ENCODE measurements around the gene RELN. TPM values are rescaled to one million over a fixed set of nuclear protein-coding genes. Genes with fewer than 3 reads are reported as not detected.

RELN gene
- total and polyA plus RNA-seq, 2 donors from 2014 or later = 0.95 to 5.4 TPM

DNA sequence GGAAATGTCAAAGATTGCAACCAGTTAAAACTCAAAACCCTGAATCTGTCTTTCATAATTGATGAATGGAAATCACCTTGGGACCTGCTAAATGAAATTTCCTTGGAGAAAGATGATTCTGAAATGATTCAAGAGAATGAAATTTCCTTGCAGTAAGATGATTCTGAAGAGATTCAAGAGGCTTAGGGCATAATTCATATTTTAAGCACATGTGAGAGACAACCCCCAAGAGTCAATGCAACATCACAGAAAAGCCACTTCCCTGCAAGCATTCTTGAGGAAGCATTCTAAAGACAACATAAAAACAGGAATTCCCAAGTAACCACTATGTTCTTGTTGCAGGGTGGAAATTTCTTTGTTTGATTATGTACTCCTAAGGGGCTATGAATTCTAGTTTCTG, 113.7 kb downstream of the RELN start:
- H3K27ac ChIP-seq (ENCODE audit: low read depth in 2 of 2, low read length in 2 of 2) = no peak overlapping the region
- no peaks in the 10 kb centered on the region for H3K36me3 ChIP-seq (ENCODE audit: control insufficient read depth in 2 of 3, insufficient read depth in 3 of 3, low read length in 3 of 3)
- intact Hi-C loops (cut with DNase I) = no loop called here
- H3K27me3 ChIP-seq (ENCODE audit: control insufficient read depth, insufficient read depth, low read length) = no peaks in the 10 kb centered on the region
- H3K9me3 ChIP-seq (ENCODE audit: control insufficient read depth in 2 of 3, insufficient read depth in 1 of 3, low read length in 3 of 3) = no peaks in the 10 kb centered on the region
- FAIRE-seq (no peak), DNase-seq (no peak)
- H3K4me1 ChIP-seq (ENCODE audit: control insufficient read depth in 2 of 3, insufficient read depth in 2 of 3, low read depth in 1 of 3, low read length in 3 of 3) = no peaks in the 10 kb centered on the region
- H3K9ac ChIP-seq (ENCODE audit: low read length in 3 of 3) = no peak overlapping the region
- H3K4me3 ChIP-seq (ENCODE audit: low read length in 3 of 3) = no peak overlapping the region
- TF ChIP-seq, protein P1, sequence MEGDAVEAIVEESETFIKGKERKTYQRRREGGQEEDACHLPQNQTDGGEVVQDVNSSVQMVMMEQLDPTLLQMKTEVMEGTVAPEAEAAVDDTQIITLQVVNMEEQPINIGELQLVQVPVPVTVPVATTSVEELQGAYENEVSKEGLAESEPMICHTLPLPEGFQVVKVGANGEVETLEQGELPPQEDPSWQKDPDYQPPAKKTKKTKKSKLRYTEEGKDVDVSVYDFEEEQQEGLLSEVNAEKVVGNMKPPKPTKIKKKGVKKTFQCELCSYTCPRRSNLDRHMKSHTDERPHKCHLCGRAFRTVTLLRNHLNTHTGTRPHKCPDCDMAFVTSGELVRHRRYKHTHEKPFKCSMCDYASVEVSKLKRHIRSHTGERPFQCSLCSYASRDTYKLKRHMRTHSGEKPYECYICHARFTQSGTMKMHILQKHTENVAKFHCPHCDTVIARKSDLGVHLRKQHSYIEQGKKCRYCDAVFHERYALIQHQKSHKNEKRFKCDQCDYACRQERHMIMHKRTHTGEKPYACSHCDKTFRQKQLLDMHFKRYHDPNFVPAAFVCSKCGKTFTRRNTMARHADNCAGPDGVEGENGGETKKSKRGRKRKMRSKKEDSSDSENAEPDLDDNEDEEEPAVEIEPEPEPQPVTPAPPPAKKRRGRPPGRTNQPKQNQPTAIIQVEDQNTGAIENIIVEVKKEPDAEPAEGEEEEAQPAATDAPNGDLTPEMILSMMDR (IDR thresholded peaks at IDR 0.05; ENCODE audit: borderline replicate concordance, extremely low read depth, insufficient read depth) = no peak

DNA sequence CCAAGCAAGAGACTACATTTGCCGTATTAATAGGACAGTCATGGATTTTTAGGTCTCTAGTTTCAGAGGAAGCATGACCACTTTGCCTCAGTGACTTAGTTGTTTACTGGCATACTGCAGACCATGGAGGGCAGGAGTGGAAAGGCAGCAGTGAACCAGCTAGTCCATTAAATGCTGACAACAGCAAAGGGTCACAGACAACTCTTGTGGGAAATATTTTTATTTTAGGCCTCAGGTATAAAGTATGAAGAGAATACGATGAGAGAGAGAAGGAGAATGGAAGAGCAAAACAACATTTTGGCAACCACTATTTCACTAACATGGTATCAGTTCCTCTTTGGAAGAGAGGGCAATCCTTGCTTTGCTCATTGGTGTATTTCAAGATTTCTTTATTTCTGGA, 118.0 kb downstream of the RELN start:
- Histone ChIP-seq H3K27ac (ENCODE audit: low read depth in 2 of 2, low read length in 2 of 2) (no peak overlapping the region), H3K9me3 (ENCODE audit: control insufficient read depth in 2 of 3, insufficient read depth in 1 of 3, low read length in 3 of 3) (no peaks in the 10 kb centered on the region), H3K4me1 (ENCODE audit: control insufficient read depth in 2 of 3, insufficient read depth in 2 of 3, low read depth in 1 of 3, low read length in 3 of 3) (no peaks in the 10 kb centered on the region), H3K4me3 (ENCODE audit: low read length in 3 of 3) (no peak overlapping the region), H3K9ac (ENCODE audit: low read length in 3 of 3) (no peak overlapping the region), H3K36me3 (ENCODE audit: control insufficient read depth in 2 of 3, insufficient read depth in 3 of 3, low read length in 3 of 3) (no peaks in the 10 kb centered on the region), H3K27me3 (ENCODE audit: control insufficient read depth, insufficient read depth, low read length) (no peaks in the 10 kb centered on the region)
- TF ChIP-seq, protein P1 (IDR thresholded peaks at IDR 0.05; ENCODE audit: borderline replicate concordance, extremely low read depth, insufficient read depth) = no peak
- DNase-seq (no peak), FAIRE-seq (no peak)
- intact Hi-C loops (cut with DNase I) = no loop called here

DNA sequence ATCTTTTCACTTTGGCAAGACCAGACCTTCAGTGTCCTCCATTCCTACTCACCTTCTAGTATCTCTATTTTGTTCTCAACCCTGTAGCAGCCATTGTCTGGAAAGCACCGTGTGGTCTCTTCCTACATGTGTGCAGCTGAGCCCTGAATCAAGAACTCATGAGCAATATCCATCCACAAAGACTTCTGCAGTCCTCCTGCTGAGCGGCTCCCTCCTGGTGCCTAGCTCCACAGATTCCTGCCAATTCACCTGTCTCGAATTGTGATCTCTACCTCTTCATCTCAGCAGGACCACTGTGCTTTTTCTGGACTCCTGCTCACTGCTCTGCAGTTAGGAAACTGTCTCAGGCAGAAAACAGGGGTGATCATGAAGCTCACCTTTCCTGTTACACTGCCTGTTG, 118.8 kb downstream of the RELN start:
- DNase-seq = no peak
- no peak for FAIRE-seq
- TF ChIP-seq, protein P1 (IDR thresholded peaks at IDR 0.05; ENCODE audit: borderline replicate concordance, extremely low read depth, insufficient read depth) = no peak
- H3K9me3 ChIP-seq (ENCODE audit: control insufficient read depth in 2 of 3, insufficient read depth in 1 of 3, low read length in 3 of 3) = no peaks in the 10 kb centered on the region
- no peak overlapping the region for H3K4me3 ChIP-seq (ENCODE audit: low read length in 3 of 3)
- no peaks in the 10 kb centered on the region for H3K36me3 ChIP-seq (ENCODE audit: control insufficient read depth in 2 of 3, insufficient read depth in 3 of 3, low read length in 3 of 3)
- no peaks in the 10 kb centered on the region for H3K27me3 ChIP-seq (ENCODE audit: control insufficient read depth, insufficient read depth, low read length)
- no peaks in the 10 kb centered on the region for H3K4me1 ChIP-seq (ENCODE audit: control insufficient read depth in 2 of 3, insufficient read depth in 2 of 3, low read depth in 1 of 3, low read length in 3 of 3)
- intact Hi-C loops (cut with DNase I) = no loop called here
- H3K9ac ChIP-seq (ENCODE audit: low read length in 3 of 3) = no peak overlapping the region
- no peak overlapping the region for H3K27ac ChIP-seq (ENCODE audit: low read depth in 2 of 2, low read length in 2 of 2)

DNA sequence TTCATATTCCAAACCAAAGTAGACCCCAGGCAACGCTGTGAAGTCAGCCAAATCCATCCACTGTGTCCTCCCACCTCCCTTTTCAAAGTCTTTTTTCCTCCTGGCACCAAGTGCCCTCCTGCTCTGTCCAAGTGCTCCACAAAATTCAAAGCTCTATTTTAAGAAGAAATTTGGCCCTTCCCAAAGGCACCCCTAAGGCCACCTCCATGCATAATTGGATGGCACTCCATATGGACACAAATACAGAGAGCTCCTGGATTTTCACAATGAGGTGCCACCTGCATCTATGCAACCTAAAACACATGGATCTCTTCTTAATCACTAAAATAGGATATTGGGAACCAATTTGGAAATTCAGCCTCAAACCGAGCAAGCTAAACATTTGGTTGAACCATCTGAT, 121.6 kb downstream of the RELN start:
- Histone ChIP-seq H3K36me3 (ENCODE audit: control insufficient read depth in 2 of 3, insufficient read depth in 3 of 3, low read length in 3 of 3) (no peaks in the 10 kb centered on the region), H3K9ac (ENCODE audit: low read length in 3 of 3) (no peak overlapping the region), H3K4me1 (ENCODE audit: control insufficient read depth in 2 of 3, insufficient read depth in 2 of 3, low read depth in 1 of 3, low read length in 3 of 3) (no peaks in the 10 kb centered on the region), H3K9me3 (ENCODE audit: control insufficient read depth in 2 of 3, insufficient read depth in 1 of 3, low read length in 3 of 3) (no peaks in the 10 kb centered on the region), H3K27me3 (ENCODE audit: control insufficient read depth, insufficient read depth, low read length) (no peaks in the 10 kb centered on the region), H3K27ac (ENCODE audit: low read depth in 2 of 2, low read length in 2 of 2) (no peak overlapping the region), H3K4me3 (ENCODE audit: low read length in 3 of 3) (no peak overlapping the region)
- TF ChIP-seq, protein P1 (IDR thresholded peaks at IDR 0.05; ENCODE audit: borderline replicate concordance, extremely low read depth, insufficient read depth) = no peak
- no peak for FAIRE-seq
- intact Hi-C loops (cut with DNase I) = no loop called here
- DNase-seq = no peak
